ENCODE data around the gene HYDIN. TPM values are rescaled to one million over a fixed set of nuclear protein-coding genes. Genes with fewer than 3 reads are reported as not detected.

The HYDIN gene
- total and polyA plus RNA-seq, 9 of the 15 experiments (the other 6 are each of a cell fraction or from before 2014, with no cell fraction given), result 0.08 to 0.43 (median 0.14) TPM; not detected in 1

DNA sequence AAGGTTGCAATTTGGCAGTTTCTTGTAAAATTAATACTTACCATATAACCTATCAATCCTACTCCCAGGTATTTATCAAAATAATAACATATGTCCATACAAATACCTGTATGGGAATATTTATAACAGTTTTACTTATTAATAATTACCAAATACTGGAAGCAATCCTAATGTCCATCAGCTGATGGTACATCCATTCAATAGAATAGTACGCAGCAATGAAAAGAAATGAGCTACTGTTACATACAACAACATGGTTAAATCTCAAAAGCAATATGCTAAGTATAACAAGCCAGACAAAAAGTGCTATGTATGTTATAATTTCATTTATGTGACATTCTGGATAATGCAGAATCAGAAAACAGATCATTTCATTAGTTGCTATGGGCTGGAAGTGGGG, 1.2 kb downstream of the HYDIN start:
- ATAC-seq, result no peak
- Histone ChIP-seq H3K4me1 (replicated peaks in 1 of 2; ENCODE audit: control insufficient read depth in 2 of 2, insufficient read depth in 2 of 2, low read length in 2 of 2) (peaks cover 0 to 5% of the 10 kb centered on the region in 2 experiments; a peak in 2 of 5 replicates), H3K79me2 (ENCODE audit: control insufficient read depth, insufficient read depth, low read length) (no peaks in the 10 kb centered on the region), H3K36me3 (ENCODE audit: control insufficient read depth, insufficient read depth, low read length) (no peaks in the 10 kb centered on the region), H3K27ac (ENCODE audit: extremely low read depth, low read depth, low read length) (no peak overlapping the region), H4K20me1 (replicated peaks; ENCODE audit: control insufficient read depth, insufficient read depth, low read length) (no peaks in the 10 kb centered on the region), H3K27me3 (ENCODE audit: control insufficient read depth in 2 of 2, insufficient read depth in 2 of 2, low read length in 2 of 2) (no peaks in the 10 kb centered on the region), H2AFZ (ENCODE audit: low read depth, low read length) (no peak overlapping the region), H3K9me3 (replicated peaks; ENCODE audit: control insufficient read depth, insufficient read depth, low read depth, low read length) (peaks cover 5% of the 10 kb centered on the region; the same call in 1 of the 2 replicates), H3K9me1 (ENCODE audit: control insufficient read depth, insufficient read depth, low read length) (no peaks in the 10 kb centered on the region), H3K9ac (ENCODE audit: insufficient read depth in 1 of 2, low read depth in 2 of 2, low read length in 2 of 2) (no peak overlapping the region), H3K4me3 (no peak overlapping the region), H3K4me2 (ENCODE audit: insufficient read depth, low read length) (no peak overlapping the region)
- intact Hi-C loops (cut with micrococcal nuclease) (no loop called here), in situ Hi-C loops (cut with MboI) (no loop called here)
- ChIA-PET CTCF (ENCODE audit: low intra/inter-chr PET ratio) (no interaction called here), POLR2A (no interaction called here)
- TF ChIP-seq TAF15 (IDR thresholded peaks at IDR 0.05; ENCODE audit: low read depth, low read length) (no peak), ZNF146 (CRISPR knock-in tag; IDR thresholded peaks at IDR 0.05; ENCODE audit: unreplicated experiment) (peak; percentile 64)
- WGBS (ENCODE audit: insufficient coverage, low coverage, missing lambda C conversion rate), result 17% methylated on average over 1 of the region's 1 CpG
- FAIRE-seq, result no peak
- DNase-seq (ENCODE audit: extremely low read depth in 1 of 4, low spot score in 3 of 4), result no peak
- BruUV-seq (replicated peaks), result no TSS peak

DNA sequence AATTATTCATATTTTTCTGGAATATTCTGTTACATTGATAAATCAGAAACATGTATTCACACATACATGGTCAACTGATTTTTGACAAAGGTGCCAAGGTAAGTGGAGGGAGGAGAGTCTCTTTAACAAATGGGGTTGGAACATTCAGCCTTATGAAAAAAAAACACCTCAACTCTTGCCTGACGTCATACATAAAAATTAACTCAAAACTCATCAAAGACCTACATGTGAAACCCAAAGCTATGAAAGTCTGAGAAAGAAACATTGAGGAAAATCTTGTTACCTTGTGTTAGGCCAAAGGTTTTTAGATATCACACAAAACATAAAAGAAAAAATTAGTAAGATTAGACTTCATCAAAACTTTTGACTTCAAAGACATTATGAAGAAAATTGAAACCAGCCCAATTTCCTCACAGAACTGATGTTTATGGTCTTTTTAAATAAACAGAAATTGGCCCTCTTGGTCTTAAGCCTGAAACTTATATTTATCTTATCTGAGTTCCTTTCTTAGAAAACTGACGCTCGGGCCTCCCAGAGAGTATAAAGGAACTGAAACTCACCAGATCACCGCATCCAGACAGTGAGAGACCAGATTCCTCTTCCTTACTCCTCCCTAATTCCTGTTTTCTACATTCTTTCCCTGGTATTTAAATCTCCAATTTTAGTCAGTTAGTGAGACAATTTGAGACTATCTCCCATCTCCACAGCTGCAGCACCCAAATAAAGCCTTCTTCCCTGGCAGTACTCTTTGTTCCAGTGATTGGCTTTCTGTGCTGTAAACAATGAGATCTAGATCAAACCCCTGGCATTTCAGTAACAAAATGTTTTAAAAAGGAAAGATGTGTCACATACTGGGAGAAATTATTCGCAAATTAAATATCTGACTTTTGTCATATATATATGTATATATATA, 4.0 kb downstream of the HYDIN start:
- ATAC-seq (no peak), FAIRE-seq (no peak), DNase-seq (ENCODE audit: extremely low read depth in 1 of 4, low spot score in 3 of 4) (no peak)
- H3K9ac ChIP-seq (ENCODE audit: insufficient read depth in 1 of 2, low read depth in 2 of 2, low read length in 2 of 2), result no peak overlapping the region
- no peaks in the 10 kb centered on the region for H3K9me1 ChIP-seq (ENCODE audit: control insufficient read depth, insufficient read depth, low read length)
- no peaks in the 10 kb centered on the region for H3K27me3 ChIP-seq (ENCODE audit: control insufficient read depth in 2 of 2, insufficient read depth in 2 of 2, low read length in 2 of 2)
- H3K4me2 ChIP-seq (ENCODE audit: insufficient read depth, low read length), result no peak overlapping the region
- in situ Hi-C loops (cut with MboI), result no loop called here
- 2% methylated on average over 5 of the region's 5 CpGs for WGBS (ENCODE audit: insufficient coverage, low coverage, missing lambda C conversion rate)
- peaks cover 0 to 5% of the 10 kb centered on the region in 2 experiments; a peak in 2 of 5 replicates for H3K4me1 ChIP-seq (replicated peaks in 1 of 2; ENCODE audit: control insufficient read depth in 2 of 2, insufficient read depth in 2 of 2, low read length in 2 of 2)
- no TSS peak for BruUV-seq (replicated peaks)
- ChIA-PET POLR2A (no interaction called here), CTCF (ENCODE audit: low intra/inter-chr PET ratio) (no interaction called here)
- no peaks in the 10 kb centered on the region for H3K36me3 ChIP-seq (ENCODE audit: control insufficient read depth, insufficient read depth, low read length)
- H3K9me3 ChIP-seq (replicated peaks; ENCODE audit: control insufficient read depth, insufficient read depth, low read depth, low read length), result peaks cover 5% of the 10 kb centered on the region; the same call in 1 of the 2 replicates
- no peak overlapping the region for H3K4me3 ChIP-seq
- H3K79me2 ChIP-seq (ENCODE audit: control insufficient read depth, insufficient read depth, low read length), result no peaks in the 10 kb centered on the region
- no peak overlapping the region for H2AFZ ChIP-seq (ENCODE audit: low read depth, low read length)
- intact Hi-C loops (cut with micrococcal nuclease), result no loop called here
- H4K20me1 ChIP-seq (replicated peaks; ENCODE audit: control insufficient read depth, insufficient read depth, low read length), result no peaks in the 10 kb centered on the region
- TF ChIP-seq ZEB2 (IDR thresholded peaks at IDR 0.05) (0 out of 2 replicates have a peak, but pooled peaks have one; percentile 55), POLR3A (IDR thresholded peaks at IDR 0.05; ENCODE audit: borderline replicate concordance, extremely low read depth, insufficient read depth, insufficient read length) (no peak), ZSCAN29 (IDR thresholded peaks at IDR 0.05) (no peak), CBX3 (IDR thresholded peaks at IDR 0.05; ENCODE audit: borderline replicate concordance in 1 of 2, low read length in 2 of 2) (peak in 1 of 2 experiments; percentile 41; a peak in 1 of 3 replicates), CBX5 (IDR thresholded peaks at IDR 0.05; ENCODE audit: borderline replicate concordance, low read depth) (0 out of 2 replicates have a peak, but pooled peaks have one; percentile 42), TRIM28 (IDR thresholded peaks at IDR 0.05) (peak; percentile 86), ZNF124 (CRISPR knock-in tag; IDR thresholded peaks at IDR 0.05) (peak; percentile 91), SETDB1 (IDR thresholded peaks at IDR 0.05; ENCODE audit: low read length) (no peak)
- TF ChIP-seq, protein P1, sequence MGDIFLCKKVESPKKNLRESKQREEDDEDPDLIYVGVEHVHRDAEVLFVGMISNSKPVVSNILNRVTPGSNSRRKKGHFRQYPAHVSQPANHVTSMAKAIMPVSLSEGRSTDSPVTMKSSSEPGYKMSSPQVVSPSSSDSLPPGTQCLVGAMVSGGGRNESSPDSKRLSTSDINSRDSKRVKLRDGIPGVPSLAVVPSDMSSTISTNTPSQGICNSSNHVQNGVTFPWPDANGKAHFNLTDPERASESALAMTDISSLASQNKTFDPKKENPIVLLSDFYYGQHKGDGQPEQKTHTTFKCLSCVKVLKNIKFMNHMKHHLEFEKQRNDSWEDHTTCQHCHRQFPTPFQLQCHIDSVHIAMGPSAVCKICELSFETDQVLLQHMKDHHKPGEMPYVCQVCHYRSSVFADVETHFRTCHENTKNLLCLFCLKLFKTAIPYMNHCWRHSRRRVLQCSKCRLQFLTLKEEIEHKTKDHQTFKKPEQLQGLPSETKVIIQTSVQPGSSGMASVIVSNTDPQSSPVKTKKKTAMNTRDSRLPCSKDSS (IDR thresholded peaks at IDR 0.05; ENCODE audit: low read depth, partially characterized antibody), result peak; percentile 66
- TF ChIP-seq, protein P2, sequence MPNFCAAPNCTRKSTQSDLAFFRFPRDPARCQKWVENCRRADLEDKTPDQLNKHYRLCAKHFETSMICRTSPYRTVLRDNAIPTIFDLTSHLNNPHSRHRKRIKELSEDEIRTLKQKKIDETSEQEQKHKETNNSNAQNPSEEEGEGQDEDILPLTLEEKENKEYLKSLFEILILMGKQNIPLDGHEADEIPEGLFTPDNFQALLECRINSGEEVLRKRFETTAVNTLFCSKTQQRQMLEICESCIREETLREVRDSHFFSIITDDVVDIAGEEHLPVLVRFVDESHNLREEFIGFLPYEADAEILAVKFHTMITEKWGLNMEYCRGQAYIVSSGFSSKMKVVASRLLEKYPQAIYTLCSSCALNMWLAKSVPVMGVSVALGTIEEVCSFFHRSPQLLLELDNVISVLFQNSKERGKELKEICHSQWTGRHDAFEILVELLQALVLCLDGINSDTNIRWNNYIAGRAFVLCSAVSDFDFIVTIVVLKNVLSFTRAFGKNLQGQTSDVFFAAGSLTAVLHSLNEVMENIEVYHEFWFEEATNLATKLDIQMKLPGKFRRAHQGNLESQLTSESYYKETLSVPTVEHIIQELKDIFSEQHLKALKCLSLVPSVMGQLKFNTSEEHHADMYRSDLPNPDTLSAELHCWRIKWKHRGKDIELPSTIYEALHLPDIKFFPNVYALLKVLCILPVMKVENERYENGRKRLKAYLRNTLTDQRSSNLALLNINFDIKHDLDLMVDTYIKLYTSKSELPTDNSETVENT (CRISPR knock-in tag; IDR thresholded peaks at IDR 0.05), result no peak
- H3K27ac ChIP-seq (ENCODE audit: extremely low read depth, low read depth, low read length), result no peak overlapping the region
